Amniotic stem cell (primary cell): Measurements from ENCODE around the gene GALNT3.

Experiments used
- DNase-seq: peaks from one replicate; lab custom pipeline; 2025; lab: John Stamatoyannopoulos, UW

Gene GALNT3

DNA sequence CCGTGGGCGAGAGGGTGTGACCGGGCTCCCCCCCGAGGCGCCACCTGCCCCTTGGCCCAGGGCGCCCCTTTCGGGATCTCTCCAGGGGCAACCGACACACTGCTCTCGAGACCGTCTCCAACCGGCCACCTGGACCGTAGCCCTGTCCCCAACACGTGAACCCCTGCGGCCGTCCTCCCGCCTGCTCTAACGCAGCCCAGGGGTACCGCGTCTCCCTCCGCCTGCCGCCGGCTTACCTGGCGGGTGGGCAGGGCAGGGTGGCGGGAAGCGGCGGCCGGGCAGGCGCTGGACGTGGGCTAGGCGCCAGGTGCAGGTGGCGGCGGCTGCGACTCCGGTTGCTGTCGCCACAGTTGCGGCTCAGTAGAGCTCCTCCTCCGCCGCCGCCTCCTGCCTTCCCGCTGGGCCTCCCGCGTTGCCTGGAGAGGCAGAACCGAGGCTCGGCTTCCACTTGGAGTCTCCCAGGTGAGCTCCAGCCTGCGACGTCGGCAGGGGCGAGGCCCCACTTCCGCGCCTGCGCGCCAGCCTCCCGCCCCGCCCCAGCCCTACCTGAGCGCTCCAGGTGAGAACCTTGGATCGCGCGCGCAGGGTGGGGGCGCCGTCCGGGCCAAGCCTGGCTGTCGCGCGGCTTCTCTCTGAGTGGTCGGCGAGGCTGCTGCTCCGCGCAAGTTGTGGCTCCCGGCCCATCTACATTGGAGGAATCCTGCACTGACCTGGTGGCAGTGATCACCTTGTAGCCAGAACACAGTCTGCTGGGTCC, at the start of gene GALNT3:
GALNT3 (minus strand) TSS at position 469 of the 757 bp plus-strand sequence. CDS start 23,547 bp downstream, outside the sequence.
- no peak for DNase-seq

GRCh38 chr2:165843351-165843750, 49.3 kb upstream of the GALNT3 start:
- no peak for DNase-seq

DNA sequence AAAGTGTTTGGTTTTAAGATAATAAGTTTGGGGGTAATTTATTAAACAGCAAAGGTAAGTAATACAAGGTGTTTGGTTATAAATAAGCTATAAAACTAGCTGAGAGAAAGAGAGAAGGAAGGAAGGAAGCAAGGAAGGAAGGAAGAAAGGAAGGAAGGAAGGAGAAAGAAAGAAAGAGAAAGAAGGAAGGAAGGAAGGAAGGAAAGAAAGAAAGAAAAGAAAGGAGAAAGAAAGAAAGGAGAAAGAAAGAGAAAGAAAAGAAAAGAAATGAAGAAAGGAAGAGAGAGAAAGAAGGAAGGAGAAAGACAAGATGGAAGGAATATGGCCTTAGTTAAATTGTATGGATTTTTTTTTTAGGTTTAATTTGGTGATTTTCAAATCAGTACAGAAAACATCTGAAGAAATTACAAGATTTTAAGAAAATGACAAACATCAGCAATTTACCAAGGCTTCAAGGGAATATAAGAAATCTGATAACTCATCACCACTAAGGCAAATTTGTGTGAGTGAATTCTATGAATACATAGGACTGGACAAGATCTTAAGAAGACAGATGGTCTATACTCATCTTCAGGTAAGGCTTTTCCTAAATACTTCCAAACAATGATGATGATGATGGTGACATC, 46.4 kb upstream of the GALNT3 start:
- no peak for DNase-seq

GRCh38 chr2:165839610-165840009, 45.6 kb upstream of the GALNT3 start:
- DNase-seq, result no peak

GRCh38 chr2:165837122-165837521, 43.1 kb upstream of the GALNT3 start:
- no peak for DNase-seq

DNA sequence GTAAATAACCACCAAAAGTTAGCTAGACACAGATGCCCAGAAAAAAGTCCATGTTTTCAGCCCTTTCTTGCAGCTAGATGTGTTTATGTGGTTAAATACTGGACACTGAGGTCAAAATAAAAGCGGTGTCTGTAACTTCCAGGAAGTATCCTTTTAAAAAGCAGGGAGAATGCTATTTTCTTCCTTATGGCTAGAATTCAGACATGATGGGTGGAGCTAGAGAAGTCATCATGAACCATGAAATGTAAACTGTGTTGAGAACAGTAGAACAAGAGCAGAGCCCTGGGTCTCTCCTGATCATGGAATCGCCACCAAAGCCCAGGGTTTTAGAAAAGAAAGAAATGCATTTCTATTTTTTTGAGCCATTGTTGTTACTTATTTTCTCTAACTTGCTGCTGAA, 41.3 kb upstream of the GALNT3 start:
- DNase-seq, result no peak

DNA sequence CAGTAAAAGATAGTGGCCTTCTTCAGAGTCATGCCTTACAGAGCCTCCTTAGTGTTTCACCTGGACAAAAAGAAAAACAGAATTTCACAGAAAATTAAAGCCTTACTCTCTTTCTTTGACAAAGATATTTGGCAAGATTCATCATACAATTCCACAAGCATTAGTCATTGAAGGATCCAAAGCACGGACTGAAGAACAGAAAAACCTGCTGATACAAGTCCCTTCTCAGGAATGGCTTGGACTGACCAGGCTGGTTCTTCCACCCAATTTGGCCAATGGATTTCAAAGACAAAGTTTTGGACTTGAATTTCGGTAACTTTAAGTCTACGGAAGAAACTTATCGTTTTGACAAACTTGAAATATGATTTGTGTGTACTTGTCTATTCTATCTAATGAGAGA, 39.1 kb upstream of the GALNT3 start:
- DNase-seq, result no peak

DNA sequence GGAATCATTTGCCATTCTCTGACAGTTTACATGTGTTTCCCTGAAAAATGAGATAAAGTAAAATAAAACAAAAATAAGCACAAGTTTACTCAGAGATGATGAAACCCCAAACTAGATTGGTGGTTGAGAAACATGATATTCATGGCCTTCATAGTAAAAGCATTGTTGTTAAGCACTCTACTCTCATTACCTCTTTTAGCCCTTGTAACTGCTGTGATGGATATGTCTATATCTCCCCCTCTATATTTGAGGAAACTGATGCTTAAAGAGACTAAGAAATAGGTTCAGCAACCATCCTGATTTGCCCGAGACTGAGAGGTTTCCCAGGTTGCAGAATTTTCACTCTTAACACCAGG, 33.9 kb upstream of the GALNT3 start:
- DNase-seq, result no peak

DNA sequence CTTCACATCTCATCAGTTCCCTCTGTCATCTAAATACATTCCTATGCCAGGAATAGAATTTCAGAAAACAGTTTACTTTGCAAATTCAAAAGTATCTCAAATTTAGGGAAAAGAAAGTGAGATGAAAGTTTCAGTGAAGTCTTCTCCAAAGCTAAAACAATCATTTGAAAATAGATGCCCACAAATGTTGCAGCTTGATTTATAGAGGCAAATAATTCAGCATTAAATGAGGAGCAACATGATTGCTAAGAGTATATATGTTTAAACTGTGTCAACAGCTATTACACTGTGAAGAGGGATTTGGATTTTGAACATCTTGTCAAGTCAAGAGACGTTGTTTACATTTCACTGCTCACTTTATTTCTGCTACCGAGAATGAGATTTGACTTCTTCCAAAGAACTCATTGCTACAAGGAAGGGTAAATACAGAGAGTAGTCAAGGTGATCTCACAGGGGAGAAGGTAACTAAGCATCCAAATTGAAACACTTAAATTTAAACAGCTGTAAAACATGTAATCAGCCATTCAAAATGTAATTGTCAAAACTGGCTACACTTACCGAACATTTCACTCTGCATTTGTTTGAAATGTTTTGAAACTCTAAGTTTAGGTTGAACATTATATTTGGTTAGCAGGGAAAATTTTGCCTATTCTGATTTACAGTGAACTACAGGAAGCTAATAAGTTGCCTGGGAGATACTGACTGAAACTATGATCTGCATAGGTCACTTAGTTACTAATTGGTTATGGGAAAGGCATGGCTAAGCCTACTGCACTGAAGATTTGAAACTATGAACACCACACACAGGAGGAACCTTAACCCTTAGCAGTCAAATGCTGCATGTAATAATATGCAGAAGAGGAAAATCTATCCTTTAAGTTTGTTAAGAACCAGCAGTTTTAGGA, 33.2 kb upstream of the GALNT3 start:
- DNase-seq, result no peak

DNA sequence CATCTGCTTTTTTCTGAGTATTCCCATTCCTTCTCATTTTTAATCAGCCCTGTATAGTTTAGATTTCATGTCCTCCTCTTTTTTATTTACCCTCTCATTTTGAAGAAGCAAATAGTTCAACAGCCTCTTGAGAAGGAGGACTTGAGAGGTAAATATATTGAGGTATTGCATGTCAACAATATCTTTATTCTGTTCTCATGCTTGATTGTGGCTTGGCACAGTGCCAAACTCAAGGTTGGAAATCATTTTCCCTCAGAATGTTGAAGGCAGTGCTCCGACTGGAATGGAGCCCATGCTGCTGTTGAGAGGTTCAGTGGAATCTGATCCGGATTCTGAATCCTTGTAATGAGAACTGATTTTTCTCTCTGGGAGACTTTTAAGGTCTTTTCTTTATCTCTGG, 31.0 kb upstream of the GALNT3 start:
- no peak for DNase-seq

DNA sequence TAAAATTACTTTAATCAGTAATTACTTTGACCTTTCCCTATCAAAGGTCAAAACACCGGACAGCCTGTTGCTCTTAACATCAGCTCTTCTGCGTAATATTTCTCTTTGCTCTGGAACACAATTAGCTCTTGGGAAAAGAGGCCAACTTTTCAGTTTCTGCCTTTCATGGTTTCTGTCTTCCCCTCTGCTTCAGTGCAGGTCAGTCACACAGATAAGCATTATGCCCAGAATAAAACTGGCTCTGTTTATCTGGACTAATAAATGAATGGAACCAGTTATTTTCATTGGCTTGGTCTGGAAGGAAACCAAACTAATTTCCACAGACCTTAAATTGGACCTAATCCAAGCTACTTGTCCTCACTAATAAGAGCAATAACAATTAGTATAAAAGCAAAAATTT, 26.2 kb upstream of the GALNT3 start:
- no peak for DNase-seq

DNA sequence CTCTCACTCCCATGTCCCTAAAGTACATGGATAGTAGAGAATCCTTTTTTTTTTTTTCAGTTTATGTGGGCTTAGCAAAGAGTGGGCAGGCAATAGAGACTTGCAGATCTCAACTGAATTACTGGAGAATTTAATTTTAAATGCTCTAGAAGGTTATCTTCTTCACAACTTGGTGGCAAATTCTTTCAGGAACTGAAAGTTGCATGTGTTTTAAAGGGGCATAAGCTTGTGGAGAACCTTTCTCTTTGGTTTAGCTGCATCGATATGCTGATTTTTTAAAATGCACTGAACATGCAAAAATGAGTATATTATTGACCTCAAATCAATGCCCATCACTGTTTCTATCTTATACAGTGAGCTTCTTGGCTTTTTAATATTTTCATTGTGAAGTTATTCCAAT, 24.9 kb upstream of the GALNT3 start:
- DNase-seq, result no peak

DNA sequence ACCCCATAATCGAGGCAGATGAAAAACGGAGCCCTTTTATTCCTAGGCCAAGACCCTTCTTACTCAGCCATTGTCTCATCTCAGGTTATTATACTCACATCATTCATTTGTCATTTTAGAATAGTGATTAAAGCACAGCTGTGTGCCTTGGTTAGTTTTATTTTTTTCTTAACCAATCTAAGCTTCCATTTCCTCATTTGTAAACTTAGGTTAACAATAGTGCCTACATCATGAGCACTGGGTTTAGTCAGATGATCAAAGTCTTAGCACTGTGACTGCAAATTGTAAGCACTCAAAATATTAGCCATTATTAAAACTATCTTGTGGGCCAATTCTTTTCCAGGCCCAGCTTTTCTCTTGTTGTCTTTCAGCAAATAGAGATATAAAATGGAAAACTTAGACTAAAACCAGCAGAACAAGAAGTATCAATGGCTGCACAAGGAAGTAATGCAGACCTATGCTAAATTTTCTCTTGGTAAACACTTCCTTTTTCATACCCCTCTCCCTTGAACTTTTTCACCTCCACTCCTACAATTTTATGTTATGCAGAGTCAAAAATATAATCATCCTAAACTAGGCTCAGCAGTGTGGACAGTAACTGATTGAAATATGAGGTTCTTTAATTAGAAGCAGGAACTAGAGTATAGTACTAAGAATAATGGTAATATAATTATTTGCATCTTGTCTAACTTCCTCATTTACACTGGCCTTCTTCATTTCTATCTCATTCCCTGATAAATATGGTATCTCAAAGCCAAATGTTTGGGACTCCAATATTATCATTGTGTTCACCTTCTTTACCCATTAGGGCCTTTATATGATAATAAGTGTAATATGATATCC, 21.5 kb upstream of the GALNT3 start:
- DNase-seq, result no peak

DNA sequence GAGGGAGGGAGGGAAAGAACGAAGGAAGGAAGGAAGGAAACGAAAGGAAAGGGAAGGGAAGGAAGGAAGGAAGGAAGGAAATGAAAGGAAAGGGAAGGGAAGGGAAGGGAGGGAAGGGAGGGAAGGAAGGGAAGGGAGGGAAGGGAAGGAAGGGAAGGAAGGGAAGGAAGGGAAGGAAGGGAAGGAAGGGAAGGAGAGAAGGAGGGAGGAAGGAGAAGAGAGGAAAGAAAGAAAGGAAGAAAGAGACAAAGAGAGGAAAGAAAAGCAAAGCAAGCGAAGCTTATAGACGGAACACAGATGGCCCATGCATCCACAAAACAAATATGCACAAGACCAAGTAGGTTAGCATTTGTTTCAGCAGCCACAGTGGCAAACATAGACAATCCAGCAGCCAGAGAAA, 20.4 kb upstream of the GALNT3 start:
- DNase-seq, result no peak

- no peak for DNase-seq
These were observed 17.7 kb upstream of the GALNT3 start for GRCh38 chr2:165811592-165812370.

DNA sequence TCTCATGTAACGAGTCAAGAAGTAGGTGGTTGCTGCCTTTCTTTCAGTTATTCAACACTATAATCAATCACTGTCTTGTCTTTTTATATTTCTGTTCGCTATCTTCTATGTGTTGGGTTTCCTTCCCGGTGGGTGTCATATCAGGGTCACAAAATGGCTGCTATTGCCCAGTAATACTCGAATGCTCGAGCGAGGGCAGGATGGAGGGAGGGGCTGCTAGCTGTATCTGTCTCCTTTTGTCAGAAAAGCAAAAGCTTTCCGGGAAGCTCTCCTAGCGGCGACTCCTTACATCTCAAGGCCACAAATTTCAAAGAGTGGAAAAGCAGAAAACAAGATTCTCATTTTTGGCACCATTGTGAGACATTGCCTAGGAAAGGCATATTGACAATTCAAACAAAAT, 16.4 kb upstream of the GALNT3 start:
- no peak for DNase-seq

GRCh38 chr2:165804719-165805118, 10.7 kb upstream of the GALNT3 start:
- DNase-seq, result no peak

GRCh38 chr2:165803123-165803760, 9.2 kb upstream of the GALNT3 start:
- no peak for DNase-seq

DNA sequence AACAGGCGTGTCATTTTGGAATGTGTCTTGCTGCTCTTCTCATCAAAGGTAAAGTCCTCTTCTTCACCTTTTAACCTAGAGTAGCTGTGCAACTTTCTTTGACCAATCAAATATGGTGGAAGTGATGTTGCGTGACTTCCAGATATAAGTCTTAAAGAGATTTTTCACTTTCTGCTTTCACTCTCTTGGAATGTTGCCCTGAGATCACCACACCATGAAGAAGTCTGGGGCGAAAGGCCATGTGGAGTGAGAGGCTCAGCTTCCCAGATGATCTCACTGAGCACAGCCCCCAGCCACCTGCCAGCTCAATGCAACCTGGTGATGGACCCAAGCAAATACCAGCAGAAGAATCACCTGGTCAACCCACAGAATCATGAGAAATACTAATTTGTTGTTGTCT, 7.1 kb upstream of the GALNT3 start:
- DNase-seq, result no peak

GRCh38 chr2:165796819-165797530, 2.9 kb upstream of the GALNT3 start:
- DNase-seq, result no peak
